Sigmoid colon (tissue), 4 donors: Measurements from ENCODE around the gene PAWR.
"Not testable (repeated sequence)": the region's sequence is repeated elsewhere in the genome, so short reads cannot be mapped to it uniquely, and the experiment has no call there.

Experiments
- POLR2A ChIP-seq, 2 donors: fragments of 450-650 bp; IDR thresholded peaks; one replicate each; pipeline ENCODE4 v1.6.1; 2016; ENCODE audit warnings: antibody characterized with exemption in 2 of 2, mild to moderate bottlenecking in 2 of 2, moderate library complexity in 2 of 2
- POLR2AphosphoS5 ChIP-seq, 4 donors: sonication (generic); formaldehyde crosslinking; IDR thresholded peaks; one replicate each; pipeline ENCODE4 v1.6.1; 2017; ENCODE audit warnings: antibody characterized with exemption in 4 of 4
- TF ChIP-seq, protein P1 (sequence below), 4 experiments: fragments of 450-650 bp in 3 of 4; fragments of 200-600 bp in 1 of 4; IDR thresholded peaks; one replicate each; pipeline ENCODE4 v1.5.1; 2016 to 2019; ENCODE audit warnings: antibody characterized with exemption in 4 of 4, mild to moderate bottlenecking in 3 of 4, moderate library complexity in 2 of 4

GRCh38 chr12:79544439-79544838 is 146.3 kb downstream of the PAWR start:
- TF ChIP-seq, protein P1, sequence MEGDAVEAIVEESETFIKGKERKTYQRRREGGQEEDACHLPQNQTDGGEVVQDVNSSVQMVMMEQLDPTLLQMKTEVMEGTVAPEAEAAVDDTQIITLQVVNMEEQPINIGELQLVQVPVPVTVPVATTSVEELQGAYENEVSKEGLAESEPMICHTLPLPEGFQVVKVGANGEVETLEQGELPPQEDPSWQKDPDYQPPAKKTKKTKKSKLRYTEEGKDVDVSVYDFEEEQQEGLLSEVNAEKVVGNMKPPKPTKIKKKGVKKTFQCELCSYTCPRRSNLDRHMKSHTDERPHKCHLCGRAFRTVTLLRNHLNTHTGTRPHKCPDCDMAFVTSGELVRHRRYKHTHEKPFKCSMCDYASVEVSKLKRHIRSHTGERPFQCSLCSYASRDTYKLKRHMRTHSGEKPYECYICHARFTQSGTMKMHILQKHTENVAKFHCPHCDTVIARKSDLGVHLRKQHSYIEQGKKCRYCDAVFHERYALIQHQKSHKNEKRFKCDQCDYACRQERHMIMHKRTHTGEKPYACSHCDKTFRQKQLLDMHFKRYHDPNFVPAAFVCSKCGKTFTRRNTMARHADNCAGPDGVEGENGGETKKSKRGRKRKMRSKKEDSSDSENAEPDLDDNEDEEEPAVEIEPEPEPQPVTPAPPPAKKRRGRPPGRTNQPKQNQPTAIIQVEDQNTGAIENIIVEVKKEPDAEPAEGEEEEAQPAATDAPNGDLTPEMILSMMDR (IDR thresholded peaks at IDR 0.05), result not testable (repeated sequence)
- not testable (repeated sequence) for TF ChIP-seq POLR2A, POLR2AphosphoS5 (IDR thresholded peaks at IDR 0.05)
